Omental fat pad (tissue), 4 donors: ENCODE results near the gene DEDD2. TPM values are rescaled to one million over a fixed set of nuclear protein-coding genes. Genes with fewer than 3 reads are reported as not detected.

Experiments
- ATAC-seq: fragments of 150-250 bp; one replicate; pipeline ENCODE4 v1.9.1; 2016; ENCODE audit warnings: mild to moderate bottlenecking, moderate library complexity; ENCODE audit not compliant: low FRiP score
- DNase-seq: peaks from one replicate; pipeline ENCODE4 v3.0.0-alpha.2; 2019; ENCODE audit warnings: low spot score
- CTCF ChIP-seq, 3 donors: fragments of 450-650 bp; IDR thresholded peaks; one replicate each; pipeline ENCODE4 v1.5.1; 2016 to 2017; ENCODE audit warnings: antibody characterized with exemption in 3 of 3, mild to moderate bottlenecking in 3 of 3, moderate library complexity in 2 of 3
- total RNA-seq, 4 donors: library from RNA; depleted of rRNA; stranded (reverse); fragments of >200 nt; gene quantifications; one replicate each; pipeline ENCODE4 v1.1.0, GENCODE V29; 2016

The DEDD2 gene
- total RNA-seq, 4 donors from 2014 or later: 22.0 to 59.3 (median 29.9) TPM

- DNase-seq: no peak
- TF ChIP-seq CTCF (IDR thresholded peaks at IDR 0.05): no peak
- ATAC-seq: no peak
Measured at GRCh38 chr19:42200116-42200715, 17.3 kb downstream of the DEDD2 start.

- TF ChIP-seq CTCF (IDR thresholded peaks at IDR 0.05): no peak
- DNase-seq (no peak), ATAC-seq (no peak)
Measured at GRCh38 chr19:42199440-42200115, 17.9 kb downstream of the DEDD2 start.

- DNase-seq: no peak
- no peak for ATAC-seq
- no peak for TF ChIP-seq CTCF (IDR thresholded peaks at IDR 0.05)
Measured at GRCh38 chr19:42198676-42199439, 18.6 kb downstream of the DEDD2 start.

- DNase-seq (no peak), ATAC-seq (no peak)
- TF ChIP-seq CTCF (IDR thresholded peaks at IDR 0.05): no peak
Measured at GRCh38 chr19:42197375-42197817, 20.1 kb downstream of the DEDD2 start.

GRCh38 chr19:42196011-42197001 is 21.2 kb downstream of the DEDD2 start:
- ATAC-seq (no peak), DNase-seq (no peak)
- TF ChIP-seq CTCF (IDR thresholded peaks at IDR 0.05): no peak

- DNase-seq (no peak), ATAC-seq (no peak)
- TF ChIP-seq CTCF (IDR thresholded peaks at IDR 0.05): no peak
Measured at GRCh38 chr19:42193706-42194105, 23.8 kb downstream of the DEDD2 start.
